Stimulated activated CD4-positive, alpha-beta T cell treated with anti-CD3 and anti-CD28 coated beads, Interleukin-15, amount 100 ng/mL, for 48 hours (primary cell): ENCODE data around the gene LGMN.
"Not testable (repeated sequence)": the region's sequence is repeated elsewhere in the genome, so short reads cannot be mapped to it uniquely, and the experiment has no call there.

Source experiments
- DNase-seq, 2 donors: peaks; one replicate each; pipeline ENCODE4 v3.0.0-alpha.2; 2020; ENCODE audit warnings: low read depth in 2 of 2

LGMN gene

DNA sequence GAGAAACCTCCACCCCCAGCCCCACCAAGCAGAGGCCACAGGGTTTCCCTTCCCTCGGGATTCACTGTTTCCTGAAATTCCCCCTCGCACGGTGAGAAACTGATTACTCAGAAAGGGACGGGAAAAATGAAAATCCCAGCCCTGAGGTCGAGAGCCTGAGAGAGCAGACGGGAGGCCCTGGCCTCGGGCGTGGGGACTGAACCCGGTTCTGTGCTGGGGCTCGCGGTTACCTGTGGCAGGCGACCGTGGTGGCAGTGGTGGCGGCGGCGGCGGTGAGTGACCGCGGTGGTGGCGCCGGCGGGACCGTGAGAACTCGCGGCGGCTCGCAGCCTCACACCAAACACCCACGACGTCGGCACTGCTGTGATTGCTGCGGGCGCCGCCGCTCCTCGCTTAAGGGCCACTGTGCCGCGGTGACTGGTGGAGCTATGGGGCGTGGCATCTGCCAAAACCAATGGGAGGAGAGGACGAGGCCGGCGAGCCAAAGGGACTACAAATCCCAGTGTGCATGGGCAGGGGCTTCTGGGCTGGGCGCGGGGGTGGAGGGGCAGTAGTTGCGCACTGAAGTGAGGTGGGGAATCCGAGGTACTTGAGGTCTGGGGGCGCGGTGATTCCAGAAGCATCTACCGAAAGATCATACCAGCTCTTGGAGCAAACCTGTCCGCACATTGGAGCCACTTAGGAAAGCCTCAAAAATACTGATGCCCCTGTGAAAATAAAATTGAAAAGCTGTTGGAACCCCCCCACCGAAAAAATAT lies at the start of gene LGMN:
Gene LGMN (minus strand): TSS at position 369 of the 758 bp plus-strand sequence. CDS start 15,841 bp downstream, outside the sequence.
- peak; percentile 75 to 83 for DNase-seq

DNA sequence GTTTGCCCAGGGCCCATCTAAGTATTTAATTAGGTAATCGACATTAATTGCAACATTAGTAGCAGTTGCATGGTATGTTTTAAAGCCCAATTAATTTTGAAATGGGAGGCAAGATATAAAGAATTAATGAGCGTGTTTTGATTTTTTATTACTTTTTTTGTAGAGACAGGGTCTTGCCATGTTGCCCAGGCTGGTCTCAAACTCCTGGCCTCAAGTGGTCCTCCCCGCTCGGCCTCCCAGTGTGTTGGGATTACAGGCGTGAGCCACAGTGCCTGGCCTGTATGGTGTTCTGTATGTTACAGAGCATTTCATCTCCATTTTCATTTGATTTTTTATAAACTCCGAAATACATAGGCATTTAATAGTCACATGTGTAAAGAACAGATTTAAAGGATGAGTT lies 46.5 kb upstream of the LGMN start:
- no peak for DNase-seq

DNA sequence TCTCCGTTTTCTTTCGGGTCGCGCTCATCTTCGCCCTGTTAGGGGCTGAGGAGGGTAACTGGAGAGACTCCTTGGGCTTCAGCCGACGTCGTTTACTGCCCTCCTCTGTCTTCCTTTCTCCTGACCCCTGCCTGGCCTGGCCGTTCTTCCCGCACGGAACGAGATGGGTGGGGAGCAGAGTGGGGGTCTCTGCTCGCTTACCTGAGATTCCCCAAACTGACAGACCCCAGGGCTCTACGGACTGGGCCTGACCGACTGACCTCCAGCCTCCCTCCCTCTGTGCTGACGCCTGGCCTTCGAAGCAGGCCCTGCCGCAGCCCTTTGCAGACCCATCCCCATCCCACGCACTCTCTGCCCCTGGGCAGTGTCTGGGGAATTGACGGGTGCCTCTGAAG lies 46.1 kb upstream of the LGMN start:
- DNase-seq: no peak

GRCh38 chr14:92793709-92794546 lies 45.5 kb upstream of the LGMN start, which contains the start of gene GOLGA5:
Gene GOLGA5 (plus strand): TSS chr14:92794305. CDS start chr14:92797438, 3,133 bp downstream.
- DNase-seq: peak; percentile 95

GRCh38 chr14:92792885-92793284 lies 44.5 kb upstream of the LGMN start:
- no peak for DNase-seq

GRCh38 chr14:92789457-92790089 lies 41.1 kb upstream of the LGMN start:
- no peak for DNase-seq

- no peak for DNase-seq
These were observed 39.1 kb upstream of the LGMN start for GRCh38 chr14:92787554-92787953.

- DNase-seq: no peak
These were observed 38.0 kb upstream of the LGMN start for GRCh38 chr14:92786427-92786756.

- no peak for DNase-seq
These were observed 37.4 kb upstream of the LGMN start for GRCh38 chr14:92785667-92786426.

DNA sequence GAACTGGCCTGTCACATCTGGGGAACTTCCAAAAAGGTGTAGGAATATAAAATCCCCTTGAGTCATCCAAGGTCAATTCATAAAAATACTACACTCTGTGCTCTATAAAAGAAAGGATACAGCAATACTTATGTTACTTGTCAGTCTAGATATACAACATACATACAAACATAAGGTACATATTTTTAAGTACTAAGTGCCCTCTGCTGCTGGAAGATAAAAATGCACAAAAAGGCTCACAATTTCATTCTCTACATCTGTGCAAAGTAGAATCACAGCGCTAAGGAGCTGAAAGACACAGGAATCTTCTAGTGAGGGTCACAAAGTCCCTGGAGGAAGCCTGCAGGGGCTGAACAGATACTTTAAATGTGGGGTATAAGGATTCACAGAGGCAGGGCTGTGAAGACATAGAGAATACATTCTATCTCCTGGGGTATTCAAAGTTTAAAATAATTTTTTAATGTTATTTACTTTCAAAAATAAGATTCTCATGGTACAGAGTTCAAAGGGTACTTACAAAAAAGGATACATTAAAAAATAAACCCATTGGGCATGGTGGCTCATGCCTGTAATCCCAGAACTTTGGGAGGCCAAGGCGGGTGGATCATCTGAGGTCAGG lies 35.5 kb upstream of the LGMN start:
- no peak for DNase-seq

DNA sequence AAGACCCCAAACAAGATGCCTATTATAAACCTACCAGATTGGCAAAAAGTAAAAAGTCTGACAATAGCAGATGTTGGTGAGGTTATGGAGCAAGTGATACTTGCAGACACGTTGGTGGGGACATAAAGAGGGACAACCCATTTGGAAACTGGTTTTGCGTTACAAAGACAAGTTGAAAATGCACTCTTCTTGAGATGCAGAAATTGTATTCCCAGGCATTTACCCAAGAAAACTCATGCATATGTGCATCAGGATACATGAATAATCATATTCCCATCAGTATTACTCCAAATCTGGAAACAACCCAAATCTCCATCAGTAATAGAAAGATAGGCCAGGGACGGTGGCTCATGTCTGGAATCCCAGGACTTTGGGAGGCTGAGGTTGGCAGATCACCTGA lies 32.9 kb upstream of the LGMN start:
- no peak for DNase-seq

DNA sequence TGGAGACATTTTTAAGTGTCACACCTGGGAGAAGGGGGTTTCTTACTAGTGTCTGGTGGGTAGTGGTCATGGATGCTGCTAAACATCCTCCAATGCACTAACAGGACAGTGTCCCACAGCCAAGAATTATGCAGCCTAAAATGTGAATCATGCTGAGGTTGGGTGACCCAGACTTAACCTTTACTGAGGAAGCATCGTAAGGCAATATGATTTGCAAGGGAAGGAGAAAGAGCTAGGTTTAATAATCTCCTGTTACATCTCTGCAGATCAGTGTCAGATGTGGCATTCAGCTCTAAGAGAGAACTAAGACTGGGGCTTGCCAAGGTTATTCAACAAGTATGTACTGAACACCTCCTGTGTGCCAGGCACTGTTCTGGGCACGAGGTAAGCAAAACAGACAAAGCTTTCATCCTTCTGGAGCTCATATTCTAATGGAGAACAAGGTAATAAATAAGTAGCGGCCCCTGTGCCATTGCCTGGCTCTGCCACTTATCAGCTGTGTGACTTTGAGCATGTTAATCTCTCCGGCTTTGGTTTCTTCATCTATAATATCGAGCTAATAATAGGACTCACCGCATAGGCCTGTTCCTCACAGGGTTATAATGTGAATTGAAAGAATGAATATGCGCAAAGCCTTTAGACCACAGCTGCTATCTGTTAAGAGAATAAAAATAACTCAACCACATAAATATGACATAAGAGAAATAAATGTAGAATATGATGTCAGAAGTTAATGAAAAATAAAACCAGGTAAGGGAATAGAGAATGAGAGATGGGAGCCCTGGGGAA lies 32.2 kb upstream of the LGMN start:
- no peak for DNase-seq

- DNase-seq: not testable (repeated sequence)
These were observed 30.6 kb upstream of the LGMN start for GRCh38 chr14:92778868-92779565.

GRCh38 chr14:92775292-92775691 lies 26.9 kb upstream of the LGMN start:
- DNase-seq: not testable (repeated sequence)

GRCh38 chr14:92774572-92774971 lies 26.1 kb upstream of the LGMN start:
- no peak for DNase-seq

DNA sequence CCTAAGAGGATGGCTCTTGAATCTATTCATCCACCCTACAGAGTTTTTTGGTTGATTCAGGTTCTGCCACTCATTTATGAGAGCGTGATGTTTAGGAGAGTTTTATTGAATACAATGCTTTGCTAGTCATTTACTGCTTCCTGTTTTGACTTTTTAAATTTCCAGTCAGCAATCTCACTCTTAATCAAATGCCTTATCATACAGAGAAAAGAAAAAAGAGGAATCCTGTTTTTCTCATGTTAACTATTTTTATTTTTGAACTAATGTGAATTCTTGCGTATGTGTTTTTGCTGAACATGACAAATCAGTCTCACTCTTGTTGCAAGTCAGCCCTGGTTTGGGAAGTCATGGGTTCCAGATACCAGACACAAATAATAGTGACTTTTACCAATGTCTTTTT lies 22.1 kb upstream of the LGMN start:
- DNase-seq: no peak

- DNase-seq: no peak
These were observed 20.4 kb upstream of the LGMN start for GRCh38 chr14:92768795-92769194.

GRCh38 chr14:92768236-92768635 lies 19.8 kb upstream of the LGMN start:
- DNase-seq: peak in 1 of 2 donors; percentile 15

DNA sequence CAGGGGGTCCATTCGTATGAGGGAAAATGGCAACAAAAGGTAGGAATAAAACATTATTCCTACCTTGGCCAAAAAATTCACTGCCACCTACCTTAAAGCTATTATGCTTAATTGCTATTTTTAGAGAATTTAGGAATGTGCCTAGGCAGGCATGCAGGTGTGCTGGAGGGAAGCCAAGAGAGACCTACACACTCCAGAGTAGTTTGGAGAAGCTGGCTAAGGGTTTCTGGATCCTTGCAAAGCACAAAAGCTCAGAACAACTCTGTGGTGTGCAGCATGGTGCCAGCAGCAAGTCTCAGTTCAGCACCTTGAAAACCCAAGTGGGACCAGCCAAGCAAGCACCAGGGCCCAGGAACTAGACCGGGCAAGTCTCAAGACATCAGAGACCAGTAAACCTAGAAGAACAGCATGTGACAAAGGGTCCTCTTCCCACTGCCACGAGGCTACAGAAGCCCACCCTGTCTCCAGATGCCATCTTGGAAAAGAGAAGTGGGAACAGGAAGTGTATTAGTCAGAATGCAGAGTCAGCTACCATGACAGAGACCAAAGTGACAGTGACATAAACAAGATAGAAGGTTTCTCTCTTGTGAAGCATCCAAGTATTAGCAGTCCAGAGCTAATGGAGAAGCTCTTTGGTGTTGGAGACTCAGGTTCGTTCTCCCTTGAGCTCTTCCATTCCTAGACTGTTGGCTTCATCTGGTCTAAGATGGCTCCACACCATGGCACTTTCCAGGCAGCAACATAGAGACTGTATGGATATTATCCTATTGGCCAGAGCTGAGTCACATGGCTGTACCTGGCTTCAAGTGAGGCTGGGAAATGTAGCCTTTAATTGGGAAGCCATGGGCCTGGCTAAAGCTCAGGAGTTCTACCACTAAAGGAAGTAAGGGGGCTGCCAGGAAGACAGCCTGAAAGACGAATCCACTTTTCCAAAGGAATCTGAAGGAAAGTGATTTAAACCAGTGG lies 15.5 kb upstream of the LGMN start:
- DNase-seq: not testable (repeated sequence)
